Keratinocyte (primary cell): Measurements from ENCODE around the gene PKD2.

Source experiments
- EZH2 ChIP-seq: IDR thresholded peaks from one replicate; pipeline ENCODE4 v1.6.1; 2012; ENCODE audit warnings: inconsistent platforms, mild to moderate bottlenecking, low read length, moderate library complexity
- TF ChIP-seq, protein P1 (sequence below), 3 experiments: IDR thresholded peaks in 1 of 3; conservative IDR thresholded peaks in 1 of 3; optimal IDR thresholded peaks in 1 of 3; 2 replicates in 2 of 3; 3 replicates in 1 of 3; pipeline versions ENCODE3 to v1.5.1; 2011; ENCODE audit warnings: low read length in 3 of 3, mild to moderate bottlenecking in 3 of 3, moderate library complexity in 2 of 3, control low read depth in 1 of 3, inconsistent platforms in 1 of 3; ENCODE audit not compliant: insufficient read depth in 2 of 3; ENCODE audit errors: extremely low read depth in 1 of 3

- TF ChIP-seq, protein P1, sequence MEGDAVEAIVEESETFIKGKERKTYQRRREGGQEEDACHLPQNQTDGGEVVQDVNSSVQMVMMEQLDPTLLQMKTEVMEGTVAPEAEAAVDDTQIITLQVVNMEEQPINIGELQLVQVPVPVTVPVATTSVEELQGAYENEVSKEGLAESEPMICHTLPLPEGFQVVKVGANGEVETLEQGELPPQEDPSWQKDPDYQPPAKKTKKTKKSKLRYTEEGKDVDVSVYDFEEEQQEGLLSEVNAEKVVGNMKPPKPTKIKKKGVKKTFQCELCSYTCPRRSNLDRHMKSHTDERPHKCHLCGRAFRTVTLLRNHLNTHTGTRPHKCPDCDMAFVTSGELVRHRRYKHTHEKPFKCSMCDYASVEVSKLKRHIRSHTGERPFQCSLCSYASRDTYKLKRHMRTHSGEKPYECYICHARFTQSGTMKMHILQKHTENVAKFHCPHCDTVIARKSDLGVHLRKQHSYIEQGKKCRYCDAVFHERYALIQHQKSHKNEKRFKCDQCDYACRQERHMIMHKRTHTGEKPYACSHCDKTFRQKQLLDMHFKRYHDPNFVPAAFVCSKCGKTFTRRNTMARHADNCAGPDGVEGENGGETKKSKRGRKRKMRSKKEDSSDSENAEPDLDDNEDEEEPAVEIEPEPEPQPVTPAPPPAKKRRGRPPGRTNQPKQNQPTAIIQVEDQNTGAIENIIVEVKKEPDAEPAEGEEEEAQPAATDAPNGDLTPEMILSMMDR (optimal IDR thresholded peaks at IDR 0.05 in 1 of 3, IDR thresholded peaks at IDR 0.05 in 1 of 3, conservative IDR thresholded peaks at IDR 0.05 in 1 of 3; ENCODE audit: extremely low read depth in 1 of 3, insufficient read depth in 2 of 3, low read length in 3 of 3): no peak
- no peak for TF ChIP-seq EZH2
Observed at GRCh38 chr4:88087004-88087403, 79.6 kb downstream of the PKD2 start.
